Spleen (tissue), 11 donors: ENCODE measurements around the gene SIPA1. TPM values are rescaled to one million over a fixed set of nuclear protein-coding genes. Genes with fewer than 3 reads are reported as not detected.
A peak's percentile ranks its signal among the peaks of the same experiment; 100 is the strongest.
"Not testable (repeated sequence)": the region's sequence is repeated elsewhere in the genome, so short reads cannot be mapped to it uniquely, and the experiment has no call there.

Experiments used
- DNase-seq: peaks from one replicate; pipeline ENCODE4 v3.0.0-alpha.2; 2020
- H3K27ac ChIP-seq, 8 donors: fragments of 200-600 bp; sonication (generic) in 7 of 8; 1 replicate in 4 of 8; 2 replicates in 4 of 8; pipeline versions ENCODE4 v1.5.0 to v1.8.0; 2016 to 2021; ENCODE audit warnings: inconsistent platforms in 4 of 8, mild to moderate bottlenecking in 4 of 8, moderate library complexity in 1 of 8
- H3K27me3 ChIP-seq, 7 donors: fragments of 200-600 bp; sonication (generic) in 6 of 7; replicated peaks in 1 of 7; 1 replicate in 4 of 7; 2 replicates in 3 of 7; pipeline versions ENCODE4 v1.5.0 to v1.8.0; 2016 to 2021; ENCODE audit warnings: inconsistent platforms in 3 of 7, mild to moderate bottlenecking in 1 of 7
- H3K36me3 ChIP-seq, 6 donors: fragments of 200-600 bp; sonication (generic) in 5 of 6; 1 replicate in 4 of 6; 2 replicates in 2 of 6; pipeline versions ENCODE4 v1.5.0 to v1.8.0; 2016 to 2021; ENCODE audit warnings: inconsistent platforms in 2 of 6
- H3K4me1 ChIP-seq, 6 donors: fragments of 200-600 bp; sonication (generic) in 5 of 6; 1 replicate in 3 of 6; 2 replicates in 3 of 6; pipeline versions ENCODE4 v1.5.0 to v1.8.0; 2016 to 2021; ENCODE audit warnings: inconsistent platforms in 3 of 6
- H3K4me3 ChIP-seq, 8 donors: fragments of 200-600 bp; sonication (generic) in 7 of 8; 1 replicate in 4 of 8; 2 replicates in 4 of 8; pipeline versions ENCODE4 v1.5.0 to v1.8.0; 2016 to 2021; ENCODE audit warnings: inconsistent platforms in 4 of 8, mild to moderate bottlenecking in 4 of 8, moderate library complexity in 2 of 8
- H3K9me3 ChIP-seq, 8 donors: fragments of 200-600 bp; sonication (generic) in 7 of 8; 1 replicate in 4 of 8; 2 replicates in 4 of 8; pipeline versions ENCODE4 v1.5.0 to v1.8.0; 2016 to 2021; ENCODE audit warnings: inconsistent platforms in 4 of 8
- POLR2A ChIP-seq, 3 donors: fragments of 450-650 bp; IDR thresholded peaks; one replicate each; pipeline ENCODE4 v1.5.1; 2017; ENCODE audit warnings: antibody characterized with exemption in 3 of 3, mild to moderate bottlenecking in 1 of 3
- POLR2AphosphoS5 ChIP-seq, 3 donors: sonication (generic); formaldehyde crosslinking; IDR thresholded peaks; one replicate each; pipeline ENCODE4 v1.5.1; 2017; ENCODE audit warnings: antibody characterized with exemption in 3 of 3
- WGBS, 5 donors: extraction: QIAGEN DNeasy Blood & Tissue Kit in 3 of 5; methylation state at CpG; one replicate each; pipeline versions ENCODE4 v1.1.5 to v1.1.7; 2013 to 2018; 5-methylcytosine and 5-hydroxymethylcytosine counted together
- intact Hi-C: fragments of 100-400 bp; cut with DNase I; formaldehyde crosslinking; loops from one replicate; pipeline ENCODE4 v1.15.0; 2023; ENCODE audit warnings: low total_unique reads
- polyA plus RNA-seq, 3 donors: library from polyadenylated mRNA; stranded (reverse); fragments of 200-250 nt; gene quantifications; one replicate each; pipeline ENCODE4 v1.2.1, GENCODE V29; 2013
- total RNA-seq, 7 donors: library from RNA; depleted of rRNA in 3 of 7; stranded (reverse); fragments of >200 nt in 3 of 7; fragmentation: NEBNext Ultra II Directional in 4 of 7; extraction: Animal tissue kit (Norgen Biotek cat#: 25700) in 4 of 7; gene quantifications; one replicate each; pipeline versions ENCODE4 v1.1.0 to v1.2.1, GENCODE V29; 2016 to 2021
- TF ChIP-seq, protein P1 (sequence below), 11 experiments: fragments of 200-600 bp in 7 of 11; fragments of 450-650 bp in 4 of 11; sonication (generic) in 4 of 11; IDR thresholded peaks in 8 of 11; conservative IDR thresholded peaks in 3 of 11; 1 replicate in 7 of 11; 2 replicates in 4 of 11; pipeline versions ENCODE4 v1.4.0 to v1.8.0; 2016 to 2021; ENCODE audit warnings: antibody characterized with exemption in 11 of 11, inconsistent platforms in 4 of 11, mild to moderate bottlenecking in 1 of 11
- donor health status: healthy with polysubstance abuse.
- donor health status: DM: no; HTN: no; CAD: no; lungs with moderate emphysema.
- donor health status: DM: no; HTN: no; CAD: no.
- donor health status: Bipolar disorder and iron deficiency.
- donor health status: healthy.
- donor health status: DM: no; HTN: no; CAD: no.
- donor health status: DM: yes; HTN: yes; CAD: no.

The SIPA1 gene
- total and polyA plus RNA-seq, 10 donors = 167 to 423 (median 272) TPM

DNA sequence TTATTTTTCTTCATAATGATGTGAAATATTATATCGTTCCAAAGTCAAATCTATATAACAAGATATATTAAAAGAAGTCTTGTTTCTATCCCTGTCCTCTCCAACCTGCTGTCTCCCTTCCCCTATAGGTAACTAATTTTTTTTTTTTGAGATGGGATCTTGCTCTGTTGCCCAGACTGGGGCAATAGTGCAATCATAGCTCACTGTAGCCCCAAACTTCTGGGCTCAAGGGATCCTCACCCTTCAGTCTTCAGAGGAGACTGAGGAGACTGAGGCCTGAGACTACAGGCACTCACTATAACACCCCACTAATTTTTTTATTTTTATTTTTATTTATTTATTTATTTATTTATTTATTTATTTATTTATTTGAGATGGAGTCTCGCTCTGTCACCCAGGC is 35.1 kb downstream of the SIPA1 start:
- DNase-seq = no peak
- Histone ChIP-seq H3K36me3 (no peaks in the 10 kb centered on the region), H3K27ac (no peak overlapping the region), H3K4me3 (no peak overlapping the region), H3K27me3 (no peaks in the 10 kb centered on the region), H3K9me3 (no peaks in the 10 kb centered on the region), H3K4me1 (no peaks in the 10 kb centered on the region)
- intact Hi-C loops = no loop called here
- WGBS, 5 donors = 90 to 98% (median 96%) methylated on average over 1 to 2 of the region's 2 CpGs
- TF ChIP-seq POLR2AphosphoS5 (IDR thresholded peaks at IDR 0.05) (no peak), POLR2A (IDR thresholded peaks at IDR 0.05) (no peak)
- TF ChIP-seq, protein P1, sequence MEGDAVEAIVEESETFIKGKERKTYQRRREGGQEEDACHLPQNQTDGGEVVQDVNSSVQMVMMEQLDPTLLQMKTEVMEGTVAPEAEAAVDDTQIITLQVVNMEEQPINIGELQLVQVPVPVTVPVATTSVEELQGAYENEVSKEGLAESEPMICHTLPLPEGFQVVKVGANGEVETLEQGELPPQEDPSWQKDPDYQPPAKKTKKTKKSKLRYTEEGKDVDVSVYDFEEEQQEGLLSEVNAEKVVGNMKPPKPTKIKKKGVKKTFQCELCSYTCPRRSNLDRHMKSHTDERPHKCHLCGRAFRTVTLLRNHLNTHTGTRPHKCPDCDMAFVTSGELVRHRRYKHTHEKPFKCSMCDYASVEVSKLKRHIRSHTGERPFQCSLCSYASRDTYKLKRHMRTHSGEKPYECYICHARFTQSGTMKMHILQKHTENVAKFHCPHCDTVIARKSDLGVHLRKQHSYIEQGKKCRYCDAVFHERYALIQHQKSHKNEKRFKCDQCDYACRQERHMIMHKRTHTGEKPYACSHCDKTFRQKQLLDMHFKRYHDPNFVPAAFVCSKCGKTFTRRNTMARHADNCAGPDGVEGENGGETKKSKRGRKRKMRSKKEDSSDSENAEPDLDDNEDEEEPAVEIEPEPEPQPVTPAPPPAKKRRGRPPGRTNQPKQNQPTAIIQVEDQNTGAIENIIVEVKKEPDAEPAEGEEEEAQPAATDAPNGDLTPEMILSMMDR (IDR thresholded peaks at IDR 0.05 in 8 of 11, conservative IDR thresholded peaks at IDR 0.05 in 3 of 11) = no peak

DNA sequence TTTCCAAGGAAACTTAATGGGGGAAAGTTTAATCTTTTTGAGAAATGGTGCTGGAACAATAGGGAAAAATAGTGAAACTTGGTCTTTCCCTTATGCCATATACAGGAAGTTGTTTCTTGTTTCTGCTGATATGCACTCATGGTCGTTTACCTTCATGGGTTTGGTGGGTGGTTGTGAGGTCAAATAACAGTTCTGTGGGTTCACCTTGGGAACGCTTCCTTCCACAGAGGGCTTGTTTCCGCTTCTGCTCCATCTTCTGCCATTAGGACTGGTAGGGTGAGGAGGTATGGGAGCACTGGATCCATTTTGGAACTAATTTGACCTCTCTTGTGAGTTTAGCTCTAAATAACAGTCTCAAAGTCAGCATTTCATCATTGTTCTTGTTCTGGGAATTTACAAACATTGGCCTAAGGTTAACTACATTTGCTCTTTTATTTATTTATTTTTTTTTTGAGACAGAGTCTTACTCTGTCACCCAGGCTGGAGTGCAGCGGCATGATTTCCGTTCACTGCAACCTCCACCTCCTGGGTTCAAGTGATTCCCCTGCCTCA is 42.4 kb downstream of the SIPA1 start:
- Histone ChIP-seq H3K9me3 (no peaks in the 10 kb centered on the region), H3K4me1 (no peaks in the 10 kb centered on the region), H3K36me3 (no peaks in the 10 kb centered on the region), H3K4me3 (no peak overlapping the region), H3K27ac (peak overlapping the region in 5 of 8 donors; percentile 58 to 68 (median 62)), H3K27me3 (no peaks in the 10 kb centered on the region)
- no peak for DNase-seq
- no peak for TF ChIP-seq POLR2A (IDR thresholded peaks at IDR 0.05)
- TF ChIP-seq, protein P1 (IDR thresholded peaks at IDR 0.05 in 8 of 11, conservative IDR thresholded peaks at IDR 0.05 in 3 of 11) = no peak
- peak in 1 of 3 donors; percentile 65 for TF ChIP-seq POLR2AphosphoS5 (IDR thresholded peaks at IDR 0.05)
- intact Hi-C loops = no loop called here
- WGBS, 5 donors = 55 to 64% (median 59%) methylated on average over 5 of the region's 5 CpGs

DNA sequence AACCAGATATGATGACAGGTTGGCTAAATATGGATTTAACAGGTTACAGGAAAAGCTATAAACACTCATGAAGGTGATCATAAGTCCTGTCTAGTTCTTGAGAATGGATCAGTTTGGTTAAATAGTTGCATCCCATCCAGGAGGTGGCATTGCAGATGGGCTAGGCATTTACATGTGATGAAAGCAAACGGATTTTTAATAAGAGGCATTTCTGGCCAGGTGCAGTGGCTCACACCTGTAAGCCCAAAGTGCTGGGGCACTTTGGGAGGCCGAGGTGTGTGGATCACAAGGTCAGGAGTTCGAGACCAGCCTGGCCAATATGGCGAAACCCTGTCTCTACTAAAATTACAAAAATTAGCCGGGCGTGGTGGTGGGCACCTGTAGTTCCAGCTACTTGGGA is 45.6 kb downstream of the SIPA1 start:
- H3K4me3 ChIP-seq, H3K27ac ChIP-seq, H3K27me3 ChIP-seq, H3K36me3 ChIP-seq, DNase-seq, H3K9me3 ChIP-seq, intact Hi-C loops, H3K4me1 ChIP-seq: not testable (repeated sequence)
- whole genome bisulfite sequencing, 5 donors = 83 to 91% (median 88%) methylated on average over 6 of the region's 6 CpGs

DNA sequence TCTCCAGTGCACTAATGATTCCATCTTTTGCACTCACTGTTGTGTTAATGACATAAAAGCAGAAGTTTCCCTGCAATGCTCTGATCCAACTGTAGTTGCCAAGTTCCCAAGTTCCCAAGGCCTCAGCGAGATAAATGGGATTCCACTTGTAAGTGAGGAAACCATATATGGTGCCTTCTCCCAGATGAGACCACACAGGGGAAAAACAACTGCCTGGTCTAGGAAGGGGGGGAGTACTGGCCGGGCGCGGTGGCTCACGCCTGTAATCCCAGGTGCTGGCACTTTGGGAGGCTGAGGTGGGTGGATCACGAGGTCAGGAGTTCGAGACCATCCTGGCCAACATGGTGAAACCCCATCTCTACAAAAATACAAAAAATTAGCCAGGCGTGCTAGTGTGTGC is 48.1 kb downstream of the SIPA1 start:
- no peaks in the 10 kb centered on the region for H3K9me3 ChIP-seq
- intact Hi-C loops = no loop called here
- no peak overlapping the region for H3K4me3 ChIP-seq
- no peaks in the 10 kb centered on the region for H3K36me3 ChIP-seq
- no peak for DNase-seq
- TF ChIP-seq, protein P1 (IDR thresholded peaks at IDR 0.05 in 8 of 11, conservative IDR thresholded peaks at IDR 0.05 in 3 of 11) = no peak
- peak in 1 of 3 donors; percentile 15 for TF ChIP-seq POLR2AphosphoS5 (IDR thresholded peaks at IDR 0.05)
- H3K4me1 ChIP-seq = no peaks in the 10 kb centered on the region
- 68 to 91% (median 69%) methylated on average over 8 of the region's 8 CpGs for WGBS, 5 donors
- peak overlapping the region in 3 of 8 donors; percentile 1 to 47 (median 8) for H3K27ac ChIP-seq
- no peaks in the 10 kb centered on the region for H3K27me3 ChIP-seq

DNA sequence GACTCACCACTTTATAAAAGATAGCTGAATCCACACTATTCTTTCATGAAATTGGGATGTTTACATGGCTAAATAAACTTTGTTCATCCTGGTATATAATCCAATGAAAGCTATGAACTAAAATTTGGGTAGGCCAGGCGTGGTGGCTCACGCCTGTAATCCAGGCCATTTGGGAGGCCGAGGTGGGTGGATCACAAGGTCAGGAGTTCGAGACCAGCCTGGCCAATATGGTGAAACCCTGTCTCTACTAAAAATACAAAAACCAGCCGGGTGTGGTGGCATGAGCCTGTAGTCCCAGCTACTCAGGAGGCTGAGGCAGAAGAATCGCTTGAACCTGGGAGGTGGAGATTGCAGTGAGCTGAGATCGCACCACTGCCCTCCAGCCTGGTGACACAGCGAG is 53.9 kb downstream of the SIPA1 start:
- H3K4me3 ChIP-seq, H3K36me3 ChIP-seq, intact Hi-C loops, H3K27ac ChIP-seq, H3K4me1 ChIP-seq, DNase-seq, H3K9me3 ChIP-seq, H3K27me3 ChIP-seq: not testable (repeated sequence)
- 89 to 98% (median 90%) methylated on average over 8 of the region's 8 CpGs for WGBS, 5 donors
